Activated CD8-positive, alpha-beta memory T cell treated with anti-CD3 and anti-CD28 coated beads, Interleukin-2, amount 50 U/mL, for 1 hour (primary cell): ENCODE results near the gene ZNF655.
"Not testable (repeated sequence)": the region's sequence is repeated elsewhere in the genome, so short reads cannot be mapped to it uniquely, and the experiment has no call there.

Experiments used
- DNase-seq: peaks from one replicate; pipeline ENCODE4 v3.0.0-alpha.2; 2020; ENCODE audit errors: extremely low read depth

Gene ZNF655, protein sequence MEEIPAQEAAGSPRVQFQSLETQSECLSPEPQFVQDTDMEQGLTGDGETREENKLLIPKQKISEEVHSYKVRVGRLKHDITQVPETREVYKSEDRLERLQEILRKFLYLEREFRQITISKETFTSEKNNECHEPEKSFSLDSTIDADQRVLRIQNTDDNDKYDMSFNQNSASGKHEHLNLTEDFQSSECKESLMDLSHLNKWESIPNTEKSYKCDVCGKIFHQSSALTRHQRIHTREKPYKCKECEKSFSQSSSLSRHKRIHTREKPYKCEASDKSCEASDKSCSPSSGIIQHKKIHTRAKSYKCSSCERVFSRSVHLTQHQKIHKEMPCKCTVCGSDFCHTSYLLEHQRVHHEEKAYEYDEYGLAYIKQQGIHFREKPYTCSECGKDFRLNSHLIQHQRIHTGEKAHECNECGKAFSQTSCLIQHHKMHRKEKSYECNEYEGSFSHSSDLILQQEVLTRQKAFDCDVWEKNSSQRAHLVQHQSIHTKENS

DNA sequence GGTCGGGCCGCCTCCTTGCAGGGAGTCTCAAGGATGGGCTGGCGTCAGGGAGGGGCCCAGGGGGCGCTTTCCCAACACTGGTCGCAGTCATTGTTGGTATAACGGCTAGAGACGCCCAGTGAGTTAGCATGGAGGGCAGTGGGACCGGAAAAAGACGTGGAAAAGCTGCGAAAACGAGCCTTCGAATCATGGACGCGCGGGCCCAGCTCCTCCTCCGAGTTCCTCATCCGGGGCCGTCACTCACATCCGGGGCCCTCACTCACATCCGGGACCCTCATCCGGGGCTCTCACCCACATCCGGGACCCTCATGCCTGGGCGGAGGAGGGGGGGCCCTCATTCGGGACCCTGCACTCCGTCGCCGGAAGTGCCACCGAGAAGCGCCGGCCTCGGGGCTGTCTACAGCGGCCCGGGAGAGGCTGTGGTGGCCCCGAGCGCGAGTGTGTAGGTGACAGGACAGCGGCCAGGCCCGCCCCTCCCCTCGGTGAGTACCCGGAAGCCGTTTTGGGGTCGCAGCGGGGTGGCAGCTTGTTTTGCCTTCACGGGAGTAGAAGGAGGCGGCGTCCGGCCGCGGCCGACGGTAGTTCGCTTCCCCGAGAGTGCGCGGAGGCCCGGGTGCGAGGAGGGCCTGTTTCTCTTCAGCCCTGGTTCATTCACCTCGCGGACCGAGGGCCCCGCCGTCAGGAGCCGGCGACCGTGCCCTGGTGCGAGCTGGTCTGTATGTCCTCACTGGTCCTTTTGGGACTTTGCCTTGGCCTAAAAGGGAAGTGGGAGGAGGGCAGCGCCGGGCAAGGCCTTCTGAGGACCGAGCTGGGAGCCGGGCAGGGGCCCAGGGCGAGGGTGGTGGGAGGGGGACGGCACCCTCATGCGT, at the start of gene ZNF655:
TSS of gene ZNF655 (plus strand) at position 337 of the 869 bp plus-strand sequence. CDS start 1,918 bp downstream, outside the sequence.
- DNase-seq, result peak; percentile 80

DNA sequence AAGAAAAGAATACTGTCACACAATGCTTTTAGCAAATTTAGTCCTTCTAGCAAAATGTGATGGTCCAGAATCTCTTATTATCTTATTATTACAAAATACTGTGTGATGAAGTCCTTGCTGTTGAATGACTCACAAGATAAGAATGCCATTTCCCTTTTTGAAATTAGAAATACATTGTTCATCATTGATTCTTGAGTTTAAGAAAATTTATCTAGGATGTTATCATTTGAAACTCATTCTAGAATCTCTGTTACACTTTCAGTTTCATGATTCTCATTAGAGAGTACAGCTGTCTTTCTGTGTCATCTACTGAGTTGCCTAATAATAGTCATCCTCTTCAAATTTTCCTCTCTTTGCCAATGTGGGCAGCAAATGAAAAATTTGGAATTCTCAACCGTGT, 44.4 kb upstream of the ZNF655 start:
- no peak for DNase-seq

DNA sequence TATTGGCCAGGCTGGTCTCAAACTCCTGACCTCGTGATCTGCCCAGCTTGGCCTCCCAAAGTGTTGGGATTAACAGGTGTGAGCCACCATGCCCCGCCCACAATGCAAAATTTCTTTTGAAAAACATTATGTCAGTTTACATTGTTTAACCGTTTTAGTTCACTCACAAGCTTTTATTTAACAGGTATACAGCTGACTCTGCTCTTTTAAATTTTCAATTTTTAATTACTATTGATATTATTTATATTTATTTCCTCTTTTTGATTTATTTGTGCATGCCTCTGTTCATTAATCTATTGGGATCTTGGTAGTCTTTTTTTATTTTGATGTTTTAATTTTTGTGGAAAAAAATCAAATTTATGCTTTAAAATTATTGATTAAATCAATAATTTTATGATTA, 37.0 kb upstream of the ZNF655 start:
- DNase-seq, result no peak

DNA sequence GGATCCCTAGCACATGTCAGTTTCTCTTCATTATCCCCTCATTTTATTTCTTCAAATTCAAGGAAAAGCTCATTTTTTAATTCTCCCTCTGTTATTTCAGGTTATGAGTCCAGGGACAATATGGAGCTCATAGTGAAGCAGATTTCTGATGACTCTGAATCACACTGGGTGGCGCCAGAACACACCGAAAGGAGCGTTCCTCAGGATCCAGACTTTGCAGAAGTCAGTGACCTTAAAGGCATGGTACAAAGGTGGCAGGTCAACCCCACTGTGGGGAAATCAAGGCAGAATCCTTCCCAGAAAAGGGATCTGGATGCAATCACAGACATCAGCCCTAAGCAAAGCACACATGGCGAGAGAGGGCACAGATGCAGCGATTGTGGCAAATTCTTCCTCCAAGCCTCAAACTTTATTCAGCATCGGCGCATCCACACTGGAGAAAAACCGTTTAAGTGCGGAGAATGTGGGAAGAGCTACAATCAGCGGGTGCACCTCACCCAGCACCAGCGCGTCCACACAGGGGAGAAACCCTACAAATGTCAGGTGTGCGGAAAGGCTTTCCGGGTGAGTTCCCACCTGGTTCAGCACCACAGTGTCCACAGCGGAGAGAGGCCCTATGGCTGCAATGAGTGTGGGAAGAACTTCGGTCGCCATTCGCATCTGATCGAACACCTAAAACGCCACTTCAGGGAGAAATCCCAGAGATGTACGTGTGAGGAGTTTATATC, 32.6 kb upstream of the ZNF655 start:
- no peak for DNase-seq

DNA sequence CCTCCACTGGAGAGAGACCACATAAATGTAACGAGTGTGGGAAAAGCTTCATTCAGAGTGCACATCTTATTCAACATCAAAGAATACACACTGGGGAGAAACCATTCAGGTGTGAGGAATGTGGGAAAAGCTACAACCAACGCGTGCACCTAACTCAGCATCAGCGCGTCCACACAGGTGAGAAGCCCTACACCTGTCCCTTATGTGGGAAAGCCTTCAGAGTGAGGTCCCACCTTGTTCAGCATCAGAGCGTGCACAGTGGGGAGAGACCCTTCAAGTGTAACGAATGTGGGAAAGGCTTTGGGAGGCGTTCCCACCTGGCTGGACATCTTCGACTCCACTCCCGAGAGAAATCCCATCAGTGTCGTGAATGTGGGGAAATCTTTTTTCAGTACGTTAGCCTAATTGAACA, 27.1 kb upstream of the ZNF655 start:
- DNase-seq, result no peak

DNA sequence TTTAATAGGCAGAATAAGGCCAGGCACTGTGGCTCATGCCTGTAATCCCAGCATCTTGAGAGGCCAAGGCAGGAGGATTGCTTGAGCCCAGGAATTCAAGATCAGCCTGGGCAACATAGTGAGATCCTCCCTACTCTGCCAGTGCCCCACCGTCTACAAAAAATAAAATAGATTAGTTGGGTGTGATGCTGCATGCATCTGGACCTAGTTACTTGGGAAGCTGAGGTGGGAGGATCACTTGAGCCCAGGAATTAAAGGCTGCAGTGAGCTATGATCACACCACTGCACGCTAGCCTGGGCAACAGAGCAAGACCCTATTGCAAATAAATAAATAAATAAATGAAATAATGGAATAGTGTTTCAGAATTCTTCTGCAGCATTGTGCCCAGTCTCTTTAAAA, 22.8 kb upstream of the ZNF655 start:
- no peak for DNase-seq

DNA sequence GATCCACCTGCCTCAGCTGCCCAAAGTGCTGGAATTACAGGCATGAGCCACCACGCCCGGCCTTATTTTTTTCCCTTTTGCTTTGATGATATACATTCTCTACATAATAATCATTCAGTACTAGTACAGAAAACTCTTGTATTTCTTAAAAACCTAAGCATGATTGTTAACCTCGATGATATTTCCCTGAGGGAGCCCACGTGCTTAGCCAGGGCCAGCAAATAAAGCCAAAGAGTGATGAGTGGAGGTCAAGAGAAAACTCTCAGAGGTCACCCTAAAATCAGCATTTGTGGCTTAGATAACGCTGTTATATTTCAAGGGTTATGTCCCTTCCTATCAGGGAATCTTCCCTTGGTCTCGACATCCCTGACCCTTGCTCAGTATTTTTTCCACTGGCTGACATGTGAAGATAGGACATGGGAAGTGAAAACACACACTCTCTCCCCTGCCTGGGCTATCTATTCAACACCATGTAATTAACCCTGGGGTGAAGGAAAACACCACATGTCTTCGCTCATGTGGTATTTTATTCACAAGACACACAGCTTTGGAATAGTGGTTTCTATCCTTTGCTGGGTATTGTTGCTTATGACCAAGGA, 19.1 kb upstream of the ZNF655 start:
- no peak for DNase-seq

DNA sequence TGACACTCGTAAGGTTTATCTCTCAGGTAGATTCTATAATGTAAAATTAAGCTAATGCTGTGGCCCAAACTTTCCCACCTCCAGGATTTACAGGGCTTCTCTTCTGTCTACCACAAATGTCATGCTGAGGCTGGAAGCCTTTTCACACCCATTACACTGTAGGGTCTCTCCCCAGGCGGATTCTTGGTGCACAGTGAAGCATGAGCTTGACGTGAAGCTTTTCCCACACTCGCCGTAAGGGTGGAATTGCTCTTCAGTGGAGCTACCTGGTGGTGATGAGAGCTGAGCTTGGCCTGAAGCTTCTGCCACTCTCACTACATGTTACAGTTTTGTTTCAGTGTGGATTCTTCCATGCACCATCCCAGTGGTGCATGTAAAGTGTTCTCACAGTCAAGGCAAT, 17.9 kb upstream of the ZNF655 start:
- DNase-seq, result no peak

DNA sequence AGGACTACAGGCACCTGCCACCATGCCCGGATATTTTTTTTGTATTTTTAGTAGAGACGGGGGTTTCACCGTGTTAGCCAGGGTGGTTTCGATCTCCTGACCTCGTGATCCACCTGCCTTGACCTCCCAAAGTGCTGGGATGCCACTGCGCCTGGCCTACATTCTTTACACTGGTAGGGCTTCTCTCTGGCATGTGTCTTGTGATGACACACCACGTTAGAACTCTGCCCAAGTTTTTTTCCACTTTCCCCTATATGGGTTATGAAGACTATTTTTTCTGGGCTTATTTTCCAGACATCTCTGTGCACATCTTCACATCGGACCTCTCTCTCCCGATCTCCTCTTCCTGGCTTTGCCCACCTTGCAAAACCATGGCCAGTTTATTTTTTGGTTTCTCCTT, 17.2 kb upstream of the ZNF655 start:
- DNase-seq, result no peak

DNA sequence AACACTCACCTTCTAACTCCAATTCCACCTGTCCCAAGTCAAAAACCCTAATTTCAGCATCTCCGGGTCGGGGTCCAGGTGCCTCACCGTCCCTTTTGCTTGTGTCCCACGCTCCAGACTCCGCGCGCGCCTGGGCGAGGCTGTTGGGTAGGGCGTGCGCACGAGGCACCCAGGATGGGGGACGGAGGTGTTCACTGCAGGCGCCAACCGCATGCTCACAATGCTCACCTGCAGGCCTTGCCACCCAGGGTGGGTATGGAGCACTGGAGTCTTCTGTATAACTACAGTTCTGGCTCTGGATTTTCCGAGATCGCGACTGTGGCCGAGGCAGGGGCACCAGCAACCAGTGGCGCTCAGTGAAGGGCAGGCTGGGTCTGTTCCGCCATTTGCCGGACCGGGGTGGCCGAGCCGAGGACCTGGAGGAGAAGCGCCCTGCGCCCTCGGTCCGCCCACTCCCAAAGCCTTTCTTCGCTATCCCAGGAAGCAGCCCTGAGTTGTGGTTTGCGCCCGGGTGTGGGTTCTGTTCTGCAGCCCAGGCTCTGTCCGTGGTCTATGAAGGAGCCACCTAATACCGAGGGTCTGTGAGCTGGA, 15.3 kb upstream of the ZNF655 start:
- DNase-seq, result no peak

DNA sequence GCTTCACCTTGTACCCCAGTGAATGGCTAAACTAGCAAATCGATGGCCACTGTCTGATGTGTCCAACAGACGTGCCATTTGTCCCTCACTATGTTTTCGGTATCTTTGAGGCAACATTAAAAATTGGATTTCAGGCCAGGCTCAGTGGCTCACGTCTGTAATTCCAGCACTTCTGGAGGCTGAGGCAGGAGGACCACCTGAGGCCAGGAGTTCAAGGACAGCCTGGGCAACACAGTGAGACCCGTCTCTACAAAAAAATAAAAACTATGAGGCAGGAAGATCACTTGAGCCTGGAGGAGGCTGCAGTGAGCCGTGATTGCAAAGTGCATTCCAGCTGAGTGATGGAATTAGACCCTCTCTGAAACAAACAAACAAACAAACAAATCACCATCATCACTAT, 14.5 kb upstream of the ZNF655 start:
- DNase-seq, result no peak

DNA sequence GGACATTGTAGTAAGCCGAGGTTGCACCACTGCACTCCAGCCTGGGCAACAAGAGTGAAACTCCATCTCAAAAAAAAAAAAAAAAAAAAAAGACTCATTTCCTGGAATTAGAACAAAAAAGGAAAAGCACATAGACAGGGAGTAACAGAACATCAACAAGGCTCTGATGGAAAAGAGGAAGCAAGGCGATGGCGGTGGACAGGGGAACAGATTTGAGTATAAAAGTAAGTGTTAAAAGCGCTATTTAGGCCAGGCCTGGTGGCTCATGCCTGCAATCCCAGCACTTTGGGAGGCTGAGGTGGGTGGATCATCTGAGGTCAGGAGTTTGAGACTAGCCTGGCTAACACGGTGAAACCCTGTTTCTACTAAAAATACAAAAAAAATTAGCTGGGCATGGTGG, 13.1 kb upstream of the ZNF655 start:
- DNase-seq, result not testable (repeated sequence)

DNA sequence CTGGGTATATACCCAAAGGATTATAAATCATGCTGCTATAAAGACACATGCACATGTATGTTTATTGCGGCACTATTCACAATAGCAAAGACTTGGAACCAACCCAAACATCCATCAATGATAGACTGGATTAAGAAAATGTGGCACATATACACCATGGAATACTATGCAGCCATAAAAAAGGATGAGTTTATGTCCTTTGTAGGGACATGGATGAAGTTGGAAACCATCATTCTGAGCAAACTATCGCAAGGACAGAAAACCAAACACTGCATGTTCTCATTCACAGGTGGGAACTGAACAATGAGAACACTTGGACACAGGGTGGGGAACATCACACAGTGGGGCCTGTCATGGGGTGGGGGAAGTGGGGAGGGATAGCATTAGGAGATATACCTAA, 8.9 kb upstream of the ZNF655 start:
- DNase-seq, result not testable (repeated sequence)

DNA sequence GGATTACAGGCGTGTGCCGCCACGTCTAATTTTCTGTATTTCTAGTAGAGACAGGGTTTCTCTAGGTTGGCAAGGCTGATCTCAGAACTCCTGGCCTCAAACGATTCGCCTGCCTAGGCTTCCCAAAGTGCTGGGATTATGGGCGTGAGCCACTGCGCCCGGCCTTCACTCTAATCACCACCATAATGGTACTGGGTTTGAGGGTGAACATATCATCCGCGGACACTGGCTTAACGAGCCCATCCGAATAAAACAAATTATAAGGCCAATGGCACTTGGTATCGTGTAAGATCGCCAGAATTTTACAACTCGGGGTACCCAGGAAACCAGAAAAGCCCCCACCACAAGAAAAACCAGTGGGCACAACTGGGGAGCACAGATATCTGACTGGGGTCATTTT, 7.1 kb upstream of the ZNF655 start:
- no peak for DNase-seq

DNA sequence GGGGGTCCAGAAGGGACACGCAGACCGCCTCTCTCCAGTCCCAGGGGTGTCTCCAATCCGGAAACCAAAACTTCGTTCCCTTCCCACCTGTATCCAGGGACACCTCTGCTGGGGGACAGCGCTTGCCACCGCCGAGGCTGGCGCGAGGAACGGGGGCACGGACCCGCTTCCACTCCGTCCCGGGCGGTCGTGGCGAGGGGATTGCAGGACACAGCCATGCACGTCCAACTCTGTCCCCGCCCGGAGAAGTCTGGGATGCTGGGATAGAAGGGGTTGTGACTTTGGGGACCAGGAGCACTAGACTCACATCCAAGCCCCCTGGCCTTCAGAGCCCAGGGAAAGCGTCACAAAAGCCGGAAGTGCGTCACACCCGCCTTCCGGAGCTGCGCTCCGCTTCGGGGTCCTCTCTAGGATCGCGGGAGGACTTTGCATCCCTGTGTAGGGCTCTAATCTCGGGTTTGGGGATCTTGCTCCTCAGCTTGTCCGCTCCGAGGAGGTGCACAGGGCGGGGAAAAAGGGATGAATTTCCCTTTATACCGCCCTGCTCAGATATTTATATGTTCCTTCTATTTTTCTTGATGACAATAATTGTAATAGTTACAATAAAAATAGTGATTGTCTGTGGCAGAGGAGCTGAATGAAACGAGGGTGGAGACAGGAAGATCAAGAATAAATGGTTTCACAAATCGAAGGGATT, 6.5 kb upstream of the ZNF655 start, which contains the start of gene FAM200A:
TSS of gene FAM200A (minus strand) at position 348 of the 697 bp plus-strand sequence. CDS start 3,707 bp downstream, outside the sequence.
- peak; percentile 57 for DNase-seq

DNA sequence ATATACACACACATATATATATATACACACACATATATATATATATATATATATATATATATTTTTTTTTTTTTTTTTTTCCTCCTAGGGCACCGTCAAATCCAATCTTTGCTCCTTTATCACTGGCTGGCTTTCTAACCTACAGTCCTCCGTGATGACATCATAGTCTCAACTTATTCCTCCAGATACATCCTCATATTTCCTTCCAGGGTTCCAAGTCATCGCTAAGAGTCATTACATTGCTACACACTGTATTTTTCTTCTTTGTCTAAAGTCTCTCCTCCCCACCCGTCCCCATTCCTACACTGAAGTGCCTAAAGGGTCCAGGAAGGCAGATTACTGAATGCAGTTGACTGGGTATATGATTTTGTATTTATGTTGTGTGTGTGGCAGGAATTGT, 5.4 kb upstream of the ZNF655 start:
- DNase-seq, result no peak

DNA sequence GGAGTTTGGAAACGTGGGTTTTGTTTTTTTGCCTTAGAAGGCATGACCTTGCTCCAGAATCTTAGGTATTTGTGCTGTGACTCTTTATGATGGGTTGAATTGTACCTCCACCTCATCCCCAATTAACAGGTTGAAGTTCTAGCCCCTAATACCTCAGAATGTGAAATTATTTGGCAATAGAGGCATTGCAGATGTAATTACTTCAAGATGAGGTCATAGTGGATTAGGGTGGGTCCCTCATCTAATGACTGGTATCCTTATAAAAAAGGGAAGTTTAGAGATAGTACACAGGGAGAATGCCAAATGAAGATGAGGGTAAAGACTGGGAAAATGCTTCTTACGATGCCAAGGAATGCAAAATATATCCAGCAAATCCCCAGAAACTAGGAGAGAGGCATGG, 3.5 kb upstream of the ZNF655 start:
- DNase-seq, result no peak

DNA sequence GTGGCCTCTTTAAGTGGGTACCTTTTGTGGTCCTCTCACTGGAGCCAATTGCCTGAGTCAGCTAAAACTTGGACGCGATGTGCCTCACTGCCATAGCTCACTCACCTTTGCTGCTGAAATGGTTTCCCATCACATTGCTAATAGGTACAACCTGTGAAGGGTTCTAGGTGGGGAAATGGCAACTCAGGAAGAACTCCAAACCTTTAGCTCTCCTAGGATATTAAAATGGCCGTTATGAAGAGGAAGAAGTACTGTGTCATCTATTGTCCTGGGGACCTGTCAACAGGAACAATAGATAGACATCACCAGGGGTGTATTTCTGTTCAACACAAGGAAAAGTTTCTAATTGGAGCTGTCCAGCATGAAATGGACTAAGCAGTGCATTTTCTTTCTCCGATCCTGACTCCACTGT, 1.2 kb upstream of the ZNF655 start:
- no peak for DNase-seq

DNA sequence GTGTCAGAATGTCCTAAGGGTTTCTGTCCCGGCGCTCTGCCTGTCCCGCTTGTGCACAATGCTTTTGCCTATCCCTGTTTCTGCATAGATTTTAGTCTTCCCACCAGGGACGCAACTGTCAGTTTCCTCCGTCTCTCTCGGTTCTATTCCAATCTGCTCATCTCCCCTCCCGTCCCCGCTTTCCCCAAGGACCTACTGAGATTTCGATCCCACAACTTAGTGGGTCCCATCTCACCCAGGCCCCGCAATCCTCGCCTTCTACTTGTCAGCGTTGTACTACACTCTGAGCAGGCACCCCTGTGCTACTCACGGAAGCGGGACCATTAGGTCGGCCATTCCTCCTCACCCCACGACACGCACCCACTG, 519 bp upstream of the ZNF655 start:
- no peak for DNase-seq

DNA sequence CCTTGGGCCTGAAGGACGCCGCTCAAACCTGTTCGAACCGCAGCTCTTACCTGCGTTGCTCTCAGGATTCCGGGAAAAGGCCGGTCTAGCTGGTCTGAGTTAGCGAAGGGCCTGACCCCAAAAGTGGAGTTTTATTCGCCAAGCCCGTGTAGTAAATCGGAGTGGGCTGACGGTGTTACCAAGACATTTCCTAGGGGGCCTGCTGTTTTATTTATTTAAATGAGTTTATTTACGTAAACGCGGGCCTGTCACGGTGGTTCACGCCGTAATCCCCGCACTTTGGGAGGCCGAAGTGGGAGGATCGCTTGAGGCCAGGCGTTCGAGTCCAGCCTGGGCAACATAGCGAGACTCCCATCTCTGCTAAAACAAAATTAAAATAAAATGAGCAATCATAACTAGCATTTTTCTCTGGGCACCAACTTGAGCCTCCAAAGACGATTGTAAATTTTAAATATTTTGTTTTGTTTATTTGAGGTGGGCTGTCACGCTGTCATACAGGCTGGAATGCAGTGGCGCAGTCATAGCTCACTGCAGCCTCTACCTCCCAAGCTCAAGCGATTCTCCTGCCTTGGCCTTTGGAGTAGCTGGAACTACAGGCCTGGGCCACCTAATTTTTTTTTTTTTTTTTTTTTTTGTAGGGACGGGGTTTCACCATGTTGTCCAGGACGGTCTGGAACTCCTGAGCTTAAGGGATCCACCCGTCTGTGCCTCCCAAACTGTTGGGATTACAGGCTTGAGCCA, 903 bp downstream of the ZNF655 start:
- no peak for DNase-seq
